Smooth muscle cell (in vitro differentiated cells): ENCODE data around the gene PPP1R10. TPM values are rescaled to one million over a fixed set of nuclear protein-coding genes. Genes with fewer than 3 reads are reported as not detected.

Experiments used
- DNase-seq: peaks from one replicate; lab custom pipeline; 2025; ENCODE audit not compliant: unreplicated experiment; lab: John Stamatoyannopoulos, UW
- H2AFZ ChIP-seq: fragments of 200-600 bp; sonication (generic); 2 replicates; pipeline ENCODE4 v1.6.0; 2016; ENCODE audit warnings: antibody characterized with exemption, low read depth, mild to moderate bottlenecking
- H3F3A ChIP-seq: fragments of 200-600 bp; sonication (generic); 2 replicates; pipeline ENCODE4 v1.6.0; 2017; ENCODE audit warnings: antibody characterized with exemption, low read depth
- H3K27ac ChIP-seq: fragments of 200-600 bp; sonication (generic); 2 replicates; pipeline ENCODE4 v1.5.1; 2016; ENCODE audit warnings: low read depth, mild to moderate bottlenecking
- H3K27me3 ChIP-seq: fragments of 200-600 bp; sonication (generic); 2 replicates; pipeline ENCODE4 v1.6.1; 2016; ENCODE audit warnings: low read depth, mild to moderate bottlenecking
- H3K36me3 ChIP-seq: fragments of 200-600 bp; sonication (generic); 2 replicates; pipeline ENCODE4 v1.5.1; 2016; ENCODE audit warnings: low read depth
- H3K4me1 ChIP-seq: fragments of 200-600 bp; sonication (generic); 2 replicates; pipeline ENCODE4 v1.5.1; 2016; ENCODE audit warnings: low read depth
- H3K4me2 ChIP-seq: fragments of 200-600 bp; sonication (generic); 2 replicates; pipeline ENCODE4 v1.6.0; 2016; ENCODE audit warnings: mild to moderate bottlenecking
- H3K4me3 ChIP-seq: fragments of 200-600 bp; sonication (generic); 2 replicates; pipeline ENCODE4 v1.5.1; 2016; ENCODE audit warnings: mild to moderate bottlenecking
- H3K79me2 ChIP-seq: fragments of 200-600 bp; sonication (generic); 2 replicates; pipeline ENCODE4 v1.6.0; 2016; ENCODE audit warnings: low read depth, mild to moderate bottlenecking
- H3K9ac ChIP-seq: fragments of 200-600 bp; sonication (generic); 2 replicates; pipeline ENCODE4 v1.6.0; 2016; ENCODE audit warnings: low read depth
- H3K9me3 ChIP-seq: fragments of 200-600 bp; sonication (generic); replicated peaks from 2 replicates; pipeline ENCODE4 v1.5.1; 2016; ENCODE audit warnings: low read depth
- H4K20me1 ChIP-seq: fragments of 200-600 bp; sonication (generic); 2 replicates; pipeline ENCODE4 v1.6.0; 2016; ENCODE audit warnings: low read depth
- WGBS: methylation state at CpG from one replicate; pipeline ENCODE4 v1.1.7; 2016; ENCODE audit warnings: low lambda C conversion rate; 5-methylcytosine and 5-hydroxymethylcytosine counted together
- polyA plus RNA-seq: library from polyadenylated mRNA; unstranded; fragments of >200 nt; fragmentation: Nextera tagmentation; extraction: Ambion mirVana; gene quantifications from 2 replicates; pipeline ENCODE4 v1.2.1, GENCODE V29; 2016
- total RNA-seq: library from RNA; depleted of rRNA; stranded (reverse); fragments of >200 nt; gene quantifications from 2 replicates; pipeline ENCODE4 v1.2.3, GENCODE V29; 2014
- TF ChIP-seq, protein P1 (sequence below): fragments of 200-600 bp; sonication (generic); IDR thresholded peaks from 2 replicates; pipeline ENCODE4 v1.5.1; 2017; ENCODE audit warnings: borderline replicate concordance, mild to moderate bottlenecking, antibody characterized with exemption; ENCODE audit not compliant: insufficient read depth, poor library complexity, severe bottlenecking

The PPP1R10 gene
- total and polyA plus RNA-seq, 2 experiments from 2014 or later: 36.1 to 65.1 TPM

DNA sequence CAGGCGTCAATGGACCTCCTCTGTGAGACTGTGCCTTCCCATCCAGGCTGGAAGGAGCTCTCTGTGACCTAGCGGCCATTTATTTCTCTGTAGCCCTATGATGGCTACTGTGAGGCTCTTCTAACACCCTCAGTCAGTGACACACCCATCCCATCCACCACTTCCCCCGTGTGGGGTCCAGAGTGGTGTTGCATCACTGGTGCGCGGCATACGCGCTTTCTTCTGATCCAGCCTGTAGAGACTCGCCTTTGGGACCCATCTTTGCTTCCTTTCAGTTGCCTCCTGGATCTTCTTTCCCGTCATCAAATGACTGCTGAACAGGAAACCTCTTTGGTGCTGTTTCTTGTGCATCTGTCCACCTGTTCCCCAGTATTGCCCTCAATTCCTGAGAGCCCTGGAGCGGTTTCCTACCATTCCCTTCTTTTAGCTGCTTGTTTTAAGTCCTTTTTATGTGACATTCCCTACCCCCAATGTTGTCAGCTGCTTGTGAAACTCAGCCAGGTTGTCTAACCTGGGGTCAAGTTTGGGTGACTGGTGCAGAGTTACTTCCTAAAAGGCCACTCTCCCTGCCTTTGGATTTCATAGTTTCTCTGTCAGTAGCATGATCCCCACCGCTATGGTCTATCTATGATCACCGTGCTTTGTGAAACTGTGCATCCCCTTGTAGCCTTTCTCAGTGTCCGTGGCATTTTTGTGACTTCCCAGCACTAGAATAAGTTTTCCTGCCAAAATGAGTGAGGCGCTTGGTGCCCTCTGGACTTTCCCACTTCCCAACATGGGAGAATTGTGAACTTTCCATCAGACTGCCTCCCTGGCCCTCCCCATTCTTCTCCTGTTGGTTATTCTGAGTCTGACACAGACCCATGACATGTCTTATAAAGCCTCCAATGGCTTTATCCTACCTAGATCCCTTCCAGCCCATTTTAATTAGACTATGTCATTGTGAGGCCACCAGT is 54.3 kb downstream of the PPP1R10 start:
- Histone ChIP-seq H4K20me1 (no peaks in the 10 kb centered on the region), H3K9ac (no peak overlapping the region), H3K4me1 (peaks cover 5% of the 10 kb centered on the region), H3F3A (peaks cover 7% of the 10 kb centered on the region), H3K27me3 (no peaks in the 10 kb centered on the region), H3K27ac (no peak overlapping the region), H3K4me3 (no peak overlapping the region), H3K79me2 (peaks cover 31% of the 10 kb centered on the region), H2AFZ (no peak overlapping the region), H3K36me3 (no peaks in the 10 kb centered on the region), H3K4me2 (no peak overlapping the region), H3K9me3 (no peaks in the 10 kb centered on the region)
- TF ChIP-seq, protein P1, sequence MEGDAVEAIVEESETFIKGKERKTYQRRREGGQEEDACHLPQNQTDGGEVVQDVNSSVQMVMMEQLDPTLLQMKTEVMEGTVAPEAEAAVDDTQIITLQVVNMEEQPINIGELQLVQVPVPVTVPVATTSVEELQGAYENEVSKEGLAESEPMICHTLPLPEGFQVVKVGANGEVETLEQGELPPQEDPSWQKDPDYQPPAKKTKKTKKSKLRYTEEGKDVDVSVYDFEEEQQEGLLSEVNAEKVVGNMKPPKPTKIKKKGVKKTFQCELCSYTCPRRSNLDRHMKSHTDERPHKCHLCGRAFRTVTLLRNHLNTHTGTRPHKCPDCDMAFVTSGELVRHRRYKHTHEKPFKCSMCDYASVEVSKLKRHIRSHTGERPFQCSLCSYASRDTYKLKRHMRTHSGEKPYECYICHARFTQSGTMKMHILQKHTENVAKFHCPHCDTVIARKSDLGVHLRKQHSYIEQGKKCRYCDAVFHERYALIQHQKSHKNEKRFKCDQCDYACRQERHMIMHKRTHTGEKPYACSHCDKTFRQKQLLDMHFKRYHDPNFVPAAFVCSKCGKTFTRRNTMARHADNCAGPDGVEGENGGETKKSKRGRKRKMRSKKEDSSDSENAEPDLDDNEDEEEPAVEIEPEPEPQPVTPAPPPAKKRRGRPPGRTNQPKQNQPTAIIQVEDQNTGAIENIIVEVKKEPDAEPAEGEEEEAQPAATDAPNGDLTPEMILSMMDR: no peak
- DNase-seq: no peak
- 97% methylated on average over 14 of the region's 14 CpGs for WGBS

DNA sequence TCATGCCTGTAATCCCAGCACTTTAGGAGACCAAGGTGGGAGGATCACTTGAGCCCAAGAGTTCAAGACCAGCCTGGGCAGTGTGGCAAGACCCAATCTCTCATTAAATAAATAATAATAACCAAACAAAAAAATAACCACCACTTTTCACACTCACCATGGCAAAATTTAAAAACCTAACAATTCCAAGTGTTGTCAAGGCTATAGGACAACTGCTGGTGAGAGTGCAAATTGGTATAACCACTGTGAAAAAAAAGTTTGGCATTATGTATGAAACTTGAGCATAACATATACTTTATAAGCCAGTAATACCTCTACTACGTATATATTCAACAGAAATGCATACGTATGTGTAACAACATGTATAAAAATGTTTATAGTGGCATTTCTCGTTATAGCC is 56.1 kb downstream of the PPP1R10 start:
- Histone ChIP-seq H3K27me3 (no peaks in the 10 kb centered on the region), H3K4me1 (peaks cover 6% of the 10 kb centered on the region), H3K9ac (no peak overlapping the region), H3K36me3 (no peaks in the 10 kb centered on the region), H3F3A (peaks cover 7% of the 10 kb centered on the region), H4K20me1 (no peaks in the 10 kb centered on the region), H3K79me2 (peaks cover 36% of the 10 kb centered on the region), H3K4me2 (no peak overlapping the region), H3K4me3 (no peak overlapping the region), H3K9me3 (no peaks in the 10 kb centered on the region), H3K27ac (no peak overlapping the region), H2AFZ (no peak overlapping the region)
- TF ChIP-seq, protein P1: no peak
- no peak for DNase-seq
- 97% methylated on average over 3 of the region's 3 CpGs for WGBS

DNA sequence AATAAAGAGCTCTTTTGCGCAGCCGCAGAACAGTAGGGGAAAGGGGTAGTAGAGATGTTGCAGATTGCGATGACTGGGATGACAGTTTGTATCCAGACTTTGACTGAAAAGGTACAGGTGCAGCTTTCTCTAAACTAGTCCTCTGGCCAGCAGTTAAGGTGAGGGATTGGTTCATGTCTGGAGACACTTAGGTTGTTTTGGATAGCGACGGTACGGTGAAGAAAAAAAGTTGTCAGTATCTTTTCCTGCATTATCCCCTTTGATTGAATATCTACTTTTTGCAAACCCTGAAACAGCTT is 59.4 kb downstream of the PPP1R10 start:
- no peaks in the 10 kb centered on the region for H3K36me3 ChIP-seq
- no peaks in the 10 kb centered on the region for H3K27me3 ChIP-seq
- H3K9me3 ChIP-seq: no peaks in the 10 kb centered on the region
- peaks cover 7% of the 10 kb centered on the region for H4K20me1 ChIP-seq
- 4% methylated on average over 6 of the region's 6 CpGs for WGBS
- H3K4me1 ChIP-seq: peaks cover 12% of the 10 kb centered on the region
- H3K79me2 ChIP-seq: peaks cover 52% of the 10 kb centered on the region
- peak overlapping the region; percentile 88 for H3K4me3 ChIP-seq
- peak overlapping the region; percentile 97 for H3K9ac ChIP-seq
- H2AFZ ChIP-seq: no peak overlapping the region
- TF ChIP-seq, protein P1: no peak
- H3K4me2 ChIP-seq: peak overlapping the region; percentile 96
- peak overlapping the region; percentile 99 for H3K27ac ChIP-seq
- no peaks in the 10 kb centered on the region for H3F3A ChIP-seq
- DNase-seq: no peak
